ENCODE results near the gene FAM83D.
"Not testable (repeated sequence)": the region's sequence is repeated elsewhere in the genome, so short reads cannot be mapped to it uniquely, and the experiment has no call there.

FAM83D gene

DNA sequence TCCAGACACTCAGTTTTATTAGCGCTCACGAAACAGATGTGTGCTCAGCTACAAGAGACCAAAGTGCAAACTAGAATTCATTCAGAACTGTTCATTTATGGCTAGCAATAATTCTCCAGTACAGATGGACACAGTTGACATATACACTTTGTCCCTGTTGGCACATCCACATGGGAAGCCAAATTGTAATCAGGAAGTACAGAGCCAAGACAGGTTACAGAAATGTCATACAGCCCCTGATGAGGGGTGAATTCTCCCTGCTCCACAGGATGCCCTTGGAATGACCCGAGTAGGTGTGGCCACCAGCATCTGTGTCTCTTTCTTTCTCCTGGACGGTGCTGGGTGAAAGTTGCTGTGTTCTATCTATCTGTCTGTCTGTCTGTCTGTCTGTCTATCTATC is 43.5 kb downstream of the FAM83D start:
- no peak for DNase-seq

DNA sequence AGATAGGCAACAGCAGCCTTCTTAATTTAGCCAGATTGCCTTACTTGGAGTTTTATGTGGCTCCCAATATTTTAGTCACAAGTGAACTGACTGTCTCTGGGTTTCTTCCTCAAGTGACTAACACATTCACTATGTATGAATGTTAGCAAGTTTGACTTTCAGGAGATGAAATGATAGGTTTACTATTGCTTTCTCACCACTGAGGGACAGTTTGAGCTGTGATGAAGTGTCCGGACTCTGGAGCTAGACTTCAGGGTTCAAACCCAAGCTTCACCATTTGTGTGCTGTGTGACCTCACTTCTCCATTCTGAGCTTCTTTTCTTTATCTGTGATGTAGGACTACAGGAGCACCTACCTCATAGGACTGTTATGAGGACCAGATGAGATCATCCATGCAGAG is 44.1 kb downstream of the FAM83D start:
- DNase-seq: no peak

- no peak for DNase-seq
These were observed 46.9 kb downstream of the FAM83D start for GRCh38 chr20:38973107-38973506.

DNA sequence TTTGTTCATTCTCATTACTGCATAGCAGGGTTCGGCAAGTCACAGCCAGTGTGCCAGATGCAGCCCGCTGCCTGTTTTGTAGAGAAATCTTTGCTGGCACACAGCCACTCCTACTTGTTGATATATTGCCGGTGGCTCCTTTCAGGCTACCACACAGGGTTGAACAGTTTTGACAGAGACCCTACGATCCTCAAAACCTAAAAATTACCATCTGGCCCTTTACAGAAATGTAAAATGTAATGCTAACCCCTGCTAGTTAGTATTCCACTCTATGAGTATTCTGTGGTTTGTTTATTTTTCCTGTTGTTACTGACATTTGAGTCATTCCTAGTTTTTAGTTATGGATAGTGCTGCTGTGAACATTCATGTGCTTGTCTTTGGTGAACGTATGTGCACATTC is 47.4 kb downstream of the FAM83D start:
- DNase-seq: no peak

- no peak for DNase-seq
These were observed 49.4 kb downstream of the FAM83D start for GRCh38 chr20:38975539-38976120.

DNA sequence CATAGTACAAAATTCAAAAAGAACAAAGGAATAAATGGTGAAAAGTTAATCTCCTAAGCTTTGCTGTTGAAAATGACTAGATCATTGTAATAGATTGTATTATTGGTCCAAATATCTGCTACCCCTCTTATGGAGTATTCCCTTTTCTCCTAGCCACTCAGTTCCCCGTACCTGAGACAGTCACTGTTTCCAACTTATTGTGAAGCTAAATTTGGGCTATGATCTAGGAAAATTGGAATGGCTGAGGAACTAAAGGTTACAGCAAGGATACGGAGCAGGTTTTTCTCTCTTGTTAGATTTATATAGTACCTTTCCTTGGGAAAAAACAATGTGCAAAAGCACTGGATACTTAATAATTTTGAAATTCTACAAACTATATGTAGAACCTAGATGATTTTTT is 53.2 kb downstream of the FAM83D start:
- DNase-seq: no peak

DNA sequence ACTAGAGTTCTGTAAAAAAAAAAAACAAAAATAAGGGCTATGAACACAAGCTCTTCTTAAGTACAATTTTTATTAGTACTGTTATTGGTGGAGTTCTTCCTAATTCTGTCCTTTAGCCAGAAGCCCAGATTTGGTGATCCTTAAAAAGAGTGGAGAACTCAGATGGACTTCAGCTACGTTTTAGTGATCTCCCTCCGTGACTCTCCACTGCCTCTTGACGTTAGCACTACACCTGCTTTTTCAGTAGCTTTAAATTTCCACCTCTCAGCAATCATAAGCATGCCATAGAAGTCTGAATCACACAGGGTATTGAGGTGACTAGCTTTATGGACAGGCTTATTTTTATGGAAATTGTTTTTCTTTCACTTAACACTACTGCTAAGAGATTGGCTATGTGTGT is 53.6 kb downstream of the FAM83D start:
- DNase-seq: no peak

DNA sequence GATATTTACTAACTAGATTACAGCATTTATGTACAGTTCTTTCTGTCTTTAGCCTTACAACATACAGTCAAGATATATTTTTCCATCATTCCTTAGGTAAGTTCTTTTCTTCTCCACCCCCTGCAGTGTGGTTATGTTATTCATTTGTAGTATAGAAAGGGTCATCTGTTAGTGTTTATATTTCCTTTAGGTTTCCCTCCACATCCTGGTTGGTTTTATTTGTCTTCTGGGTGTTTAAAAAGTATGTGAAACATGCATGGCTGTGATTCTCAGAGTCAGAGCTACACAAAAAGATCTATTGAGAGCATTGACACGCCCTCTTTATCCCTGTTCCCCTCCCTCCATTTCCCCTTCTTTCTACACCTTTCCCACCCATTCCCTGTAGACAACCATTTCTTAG is 56.1 kb downstream of the FAM83D start:
- no peak for DNase-seq

DNA sequence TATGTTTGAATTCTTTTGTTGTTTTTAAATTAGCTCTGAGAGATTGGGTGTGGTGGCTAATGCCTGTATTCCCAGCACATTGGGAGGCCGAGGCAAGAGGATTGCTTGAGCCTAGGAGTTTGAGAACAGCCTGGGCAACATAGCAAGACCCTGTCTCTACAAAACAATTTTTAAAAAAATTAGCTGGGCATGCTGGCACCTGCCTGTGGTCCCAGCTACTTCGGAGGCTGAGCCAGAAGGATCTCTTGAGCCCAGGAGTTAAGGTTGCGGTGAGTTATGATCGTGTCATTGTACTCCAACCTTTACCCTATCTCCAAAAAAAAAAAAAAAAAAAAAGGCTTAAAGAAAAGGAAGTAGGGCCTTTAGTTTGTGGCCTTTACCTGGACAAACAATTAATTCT is 58.8 kb downstream of the FAM83D start:
- DNase-seq: no peak

GRCh38 chr20:38985603-38986170 is 59.5 kb downstream of the FAM83D start:
- no peak for DNase-seq

DNA sequence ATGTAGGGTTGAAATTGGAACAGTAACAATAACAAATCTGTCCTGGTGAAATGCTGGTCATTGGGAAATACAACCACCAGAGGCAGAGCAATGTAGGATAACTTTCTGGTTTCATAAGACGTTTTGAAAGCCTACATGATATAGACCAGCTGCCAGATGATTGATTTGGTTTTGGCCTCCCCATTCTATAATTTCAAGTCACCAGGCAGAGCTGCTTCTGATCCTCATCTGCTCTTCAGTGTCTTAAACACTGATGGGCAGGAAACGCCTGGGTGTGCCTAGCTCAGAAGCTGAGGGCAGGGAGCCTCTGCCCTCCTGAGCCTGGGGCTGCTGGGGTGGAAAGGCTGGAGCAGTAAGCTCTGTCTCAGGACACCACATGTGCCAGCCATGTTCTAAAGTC is 60.4 kb downstream of the FAM83D start:
- no peak for DNase-seq

DNA sequence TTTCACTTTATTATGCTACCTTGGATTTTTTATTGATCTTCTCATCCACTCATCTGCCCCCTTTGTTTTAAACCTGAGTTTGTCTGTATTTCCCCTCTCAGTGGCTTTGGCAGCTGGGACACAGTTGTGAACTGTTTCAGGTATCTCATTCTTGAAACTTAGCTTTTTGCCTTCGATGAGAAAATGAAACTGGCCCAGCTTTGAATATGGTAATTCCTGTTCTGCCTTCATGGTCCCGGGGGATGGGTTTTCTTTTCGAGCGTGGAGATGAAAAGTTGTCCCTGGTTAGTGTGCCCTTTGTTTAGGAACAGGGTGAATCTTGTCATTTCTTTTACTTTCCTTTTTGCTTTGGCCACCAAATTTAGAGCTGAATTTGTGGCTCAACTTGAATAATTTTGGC is 61.6 kb downstream of the FAM83D start:
- DNase-seq: no peak

- DNase-seq: no peak
These were observed 64.5 kb downstream of the FAM83D start for GRCh38 chr20:38990728-38991127.

- DNase-seq: no peak
These were observed 65.8 kb downstream of the FAM83D start for GRCh38 chr20:38991814-38992704.

DNA sequence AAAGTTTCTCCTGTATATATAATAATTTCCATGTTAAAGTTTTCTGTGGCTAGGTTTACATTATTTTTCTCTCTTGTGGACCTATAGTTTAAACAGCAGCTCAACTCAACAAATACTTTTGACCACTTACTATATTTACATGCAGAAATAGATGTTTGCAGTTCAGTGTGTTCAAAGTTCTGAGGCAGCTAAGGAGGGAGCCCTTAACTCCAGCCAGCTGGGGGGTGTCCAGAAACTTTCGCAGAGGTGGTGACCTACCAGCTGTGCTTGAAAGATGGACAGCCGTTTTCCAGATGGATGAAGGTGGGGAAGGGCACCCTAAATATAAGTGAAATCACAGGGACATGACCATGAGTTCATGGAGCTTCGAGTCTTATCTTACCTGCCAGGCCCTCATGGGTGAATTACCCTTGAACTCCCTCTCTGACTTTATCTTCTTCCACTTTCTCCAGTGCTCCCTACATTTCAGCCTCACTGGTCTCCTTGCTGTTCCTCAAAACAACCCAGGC is 69.4 kb downstream of the FAM83D start:
- no peak for DNase-seq

DNA sequence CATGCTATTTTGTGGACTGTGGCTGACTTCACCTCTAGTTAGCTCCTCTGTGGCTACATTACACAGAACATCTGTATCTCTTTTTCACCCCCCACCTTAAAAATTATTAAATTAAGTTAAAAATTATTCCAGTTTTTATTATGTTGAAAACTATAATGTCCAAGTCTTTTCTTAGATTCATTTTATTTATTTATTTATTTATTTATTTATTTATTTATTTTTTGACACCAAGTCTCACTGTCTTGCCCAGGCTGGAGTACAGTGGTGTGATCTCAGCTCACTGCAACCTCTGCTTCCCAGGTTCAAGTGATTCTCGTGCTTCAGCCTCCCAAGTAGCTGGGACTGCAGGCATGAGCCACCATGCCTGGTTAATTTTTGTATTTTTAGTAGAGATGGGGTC is 70.6 kb downstream of the FAM83D start:
- not testable (repeated sequence) for DNase-seq

- DNase-seq: no peak
These were observed 71.4 kb downstream of the FAM83D start for GRCh38 chr20:38997622-38998021.

GRCh38 chr20:38999217-38999616 is 73.0 kb downstream of the FAM83D start:
- no peak for DNase-seq

DNA sequence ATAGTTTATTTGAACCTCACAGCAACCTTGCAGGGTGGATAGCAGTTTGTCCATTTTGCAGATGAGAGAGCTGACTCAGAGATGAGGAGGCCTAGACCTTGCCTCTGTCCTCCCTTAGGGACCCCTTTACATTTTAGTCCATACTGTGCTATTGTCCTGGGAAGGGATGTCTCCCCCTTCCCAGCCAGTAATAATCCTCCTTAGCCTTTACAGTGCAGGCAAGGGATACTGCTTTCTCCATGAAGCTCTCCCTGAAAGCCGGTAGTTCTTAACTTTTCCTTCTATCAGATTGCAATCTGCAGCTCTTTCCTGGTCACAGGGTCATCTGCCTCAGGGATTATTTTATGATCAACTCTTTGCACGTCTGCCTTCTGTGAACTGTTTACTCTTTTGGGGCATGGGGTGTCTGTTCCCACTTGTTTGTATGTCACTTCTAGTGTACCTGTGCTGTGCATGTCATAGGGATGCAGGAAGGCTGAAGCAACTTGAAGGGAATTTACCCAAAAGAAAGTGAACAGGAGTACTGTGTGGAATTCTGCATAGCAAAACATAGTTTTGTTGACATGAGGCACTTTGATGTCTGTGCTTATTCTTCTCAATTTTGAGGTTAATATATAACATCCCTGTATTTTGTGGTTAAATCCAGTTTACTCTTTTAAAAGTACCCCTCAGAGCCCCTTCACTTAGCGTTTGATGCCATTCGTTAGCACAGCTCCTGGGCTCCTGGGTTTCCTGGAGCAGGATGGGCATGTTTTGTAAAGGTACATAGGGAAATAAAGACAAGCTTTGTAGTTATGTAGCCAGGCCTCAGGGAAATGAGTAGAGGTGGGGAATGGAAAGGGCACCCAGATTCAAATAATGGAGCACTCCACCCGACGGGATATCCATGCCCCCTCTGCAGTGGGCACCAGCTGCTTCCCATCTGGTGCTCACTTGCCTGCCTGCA is 74.0 kb downstream of the FAM83D start:
- DNase-seq: no peak
